ENCODE measurements around the gene PRDM2. TPM values are rescaled to one million over a fixed set of nuclear protein-coding genes. Genes with fewer than 3 reads are reported as not detected.

PRDM2 gene
- total and polyA plus RNA-seq, 4 donors: 11.1 to 58.7 (median 38.2) TPM

GRCh38 chr1:13771745-13772144 is 71.8 kb downstream of the PRDM2 start:
- H3K4me3 ChIP-seq (ENCODE audit: low read length in 2 of 2): no peak overlapping the region
- ATAC-seq (ENCODE audit: low FRiP score): no peak
- H3K27me3 ChIP-seq (ENCODE audit: control insufficient read depth in 1 of 2, insufficient read depth in 2 of 2, low read length in 1 of 2): no peaks in the 10 kb centered on the region
- WGBS, 2 donors: 83 to 87% methylated on average over 5 of the region's 5 CpGs
- no peaks in the 10 kb centered on the region for H3K36me3 ChIP-seq (ENCODE audit: control insufficient read depth in 1 of 2, insufficient read depth in 2 of 2, low read length in 1 of 2)
- peaks cover 0 to 4% of the 10 kb centered on the region in 2 donors for H3K4me1 ChIP-seq (ENCODE audit: control insufficient read depth in 1 of 2, insufficient read depth in 2 of 2, low read length in 2 of 2)
- H3K27ac ChIP-seq (ENCODE audit: low read depth in 1 of 2, low read length in 2 of 2): no peak overlapping the region
- intact Hi-C loops (cut with DNase I): no loop called here
- no peaks in the 10 kb centered on the region for H3K9me3 ChIP-seq (ENCODE audit: control insufficient read depth, low read length)
- no peak for DNase-seq

- no peaks in the 10 kb centered on the region for H3K27me3 ChIP-seq (ENCODE audit: control insufficient read depth in 1 of 2, insufficient read depth in 2 of 2, low read length in 1 of 2)
- no peaks in the 10 kb centered on the region for H3K9me3 ChIP-seq (ENCODE audit: control insufficient read depth, low read length)
- no peak for DNase-seq
- peaks cover 0 to 4% of the 10 kb centered on the region in 2 donors for H3K4me1 ChIP-seq (ENCODE audit: control insufficient read depth in 1 of 2, insufficient read depth in 2 of 2, low read length in 2 of 2)
- WGBS, 2 donors: 87% methylated on average over 4 of the region's 4 CpGs
- ATAC-seq (ENCODE audit: low FRiP score): no peak
- H3K4me3 ChIP-seq (ENCODE audit: low read length in 2 of 2): no peak overlapping the region
- no peaks in the 10 kb centered on the region for H3K36me3 ChIP-seq (ENCODE audit: control insufficient read depth in 1 of 2, insufficient read depth in 2 of 2, low read length in 1 of 2)
- H3K27ac ChIP-seq (ENCODE audit: low read depth in 1 of 2, low read length in 2 of 2): no peak overlapping the region
- intact Hi-C loops (cut with DNase I): no loop called here
Measured at GRCh38 chr1:13772271-13772670, 72.3 kb downstream of the PRDM2 start.

DNA sequence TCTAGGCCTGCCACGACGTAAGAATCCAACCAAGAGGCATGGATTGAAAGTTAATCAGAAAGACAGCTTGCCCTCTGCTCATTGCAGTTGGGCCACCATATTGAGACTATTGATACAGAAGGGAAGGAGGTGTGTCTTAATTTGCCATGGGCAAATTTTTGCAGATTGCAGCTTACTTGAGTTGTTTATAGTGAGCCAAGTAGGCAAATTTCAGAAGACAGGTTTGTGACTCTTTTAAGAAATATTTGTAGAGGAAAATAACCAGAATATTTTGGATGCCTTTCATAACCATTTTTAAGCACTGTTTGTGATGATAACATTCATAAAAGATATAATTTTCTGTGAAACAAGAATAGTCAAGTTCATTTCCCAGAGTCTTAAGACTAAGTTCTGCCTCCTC is 74.1 kb downstream of the PRDM2 start:
- no peaks in the 10 kb centered on the region for H3K4me1 ChIP-seq (ENCODE audit: control insufficient read depth in 1 of 2, insufficient read depth in 2 of 2, low read length in 2 of 2)
- H3K9me3 ChIP-seq (ENCODE audit: control insufficient read depth, low read length): no peaks in the 10 kb centered on the region
- 95 to 96% methylated on average over 2 of the region's 2 CpGs for WGBS, 2 donors
- no peak overlapping the region for H3K27ac ChIP-seq (ENCODE audit: low read depth in 1 of 2, low read length in 2 of 2)
- no peak for DNase-seq
- H3K27me3 ChIP-seq (ENCODE audit: control insufficient read depth in 1 of 2, insufficient read depth in 2 of 2, low read length in 1 of 2): no peaks in the 10 kb centered on the region
- peaks cover 2 to 3% of the 10 kb centered on the region in 2 donors for H3K36me3 ChIP-seq (ENCODE audit: control insufficient read depth in 1 of 2, insufficient read depth in 2 of 2, low read length in 1 of 2)
- intact Hi-C loops (cut with DNase I): no loop called here
- H3K4me3 ChIP-seq (ENCODE audit: low read length in 2 of 2): no peak overlapping the region
- ATAC-seq (ENCODE audit: low FRiP score): no peak

DNA sequence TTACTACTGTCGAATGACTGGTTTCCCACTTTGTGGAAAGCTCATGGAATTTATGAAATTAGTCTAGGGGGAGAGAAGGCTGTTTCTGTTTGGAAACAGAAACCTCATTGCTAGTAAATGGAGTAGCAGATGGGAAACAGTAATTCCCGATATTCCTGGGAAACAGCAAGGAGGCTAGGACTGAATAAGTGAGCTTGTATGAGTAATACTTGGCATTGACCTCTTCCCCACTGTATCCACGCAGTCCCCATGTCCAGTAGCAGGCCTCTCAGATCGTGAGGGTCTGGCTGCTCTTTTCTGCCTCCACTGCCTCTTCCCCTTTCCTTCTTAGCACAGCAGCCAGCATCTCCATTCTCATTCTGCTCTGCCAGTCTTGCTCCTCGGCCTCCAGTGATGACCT is 75.5 kb downstream of the PRDM2 start:
- H3K4me3 ChIP-seq (ENCODE audit: low read length in 2 of 2): no peak overlapping the region
- no peaks in the 10 kb centered on the region for H3K9me3 ChIP-seq (ENCODE audit: control insufficient read depth, low read length)
- no peak overlapping the region for H3K27ac ChIP-seq (ENCODE audit: low read depth in 1 of 2, low read length in 2 of 2)
- no peak for DNase-seq
- no peaks in the 10 kb centered on the region for H3K27me3 ChIP-seq (ENCODE audit: control insufficient read depth in 1 of 2, insufficient read depth in 2 of 2, low read length in 1 of 2)
- intact Hi-C loops (cut with DNase I): no loop called here
- H3K4me1 ChIP-seq (ENCODE audit: control insufficient read depth in 1 of 2, insufficient read depth in 2 of 2, low read length in 2 of 2): no peaks in the 10 kb centered on the region
- 72 to 81% methylated on average over 5 of the region's 5 CpGs for WGBS, 2 donors
- peaks cover 3% of the 10 kb centered on the region in 2 donors for H3K36me3 ChIP-seq (ENCODE audit: control insufficient read depth in 1 of 2, insufficient read depth in 2 of 2, low read length in 1 of 2)
- no peak for ATAC-seq (ENCODE audit: low FRiP score)

DNA sequence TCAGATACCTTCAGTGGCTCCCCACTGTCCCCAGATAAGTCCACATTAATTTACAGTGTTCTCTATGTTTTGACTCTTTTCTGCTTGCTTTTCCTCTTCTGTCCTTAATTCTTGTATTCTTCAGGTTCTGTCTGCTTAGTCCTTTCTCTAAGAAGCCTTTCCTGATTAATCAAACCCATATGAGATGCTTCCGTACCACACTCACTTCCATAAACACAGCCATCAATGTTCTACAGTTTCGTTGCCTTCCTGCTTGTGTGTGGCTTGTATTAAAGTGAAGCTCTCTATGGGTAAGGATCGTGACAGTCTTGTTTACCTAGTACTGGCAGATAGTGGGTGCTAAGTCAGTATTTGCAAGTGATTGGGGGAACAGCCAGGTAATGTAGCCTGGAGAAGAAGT is 75.9 kb downstream of the PRDM2 start:
- Histone ChIP-seq H3K36me3 (ENCODE audit: control insufficient read depth in 1 of 2, insufficient read depth in 2 of 2, low read length in 1 of 2) (peaks cover 3% of the 10 kb centered on the region in 2 donors), H3K27ac (ENCODE audit: low read depth in 1 of 2, low read length in 2 of 2) (no peak overlapping the region), H3K9me3 (ENCODE audit: control insufficient read depth, low read length) (no peaks in the 10 kb centered on the region), H3K4me1 (ENCODE audit: control insufficient read depth in 1 of 2, insufficient read depth in 2 of 2, low read length in 2 of 2) (no peaks in the 10 kb centered on the region), H3K4me3 (ENCODE audit: low read length in 2 of 2) (no peak overlapping the region), H3K27me3 (ENCODE audit: control insufficient read depth in 1 of 2, insufficient read depth in 2 of 2, low read length in 1 of 2) (no peaks in the 10 kb centered on the region)
- 84 to 86% methylated on average over 3 of the region's 3 CpGs for WGBS, 2 donors
- DNase-seq (no peak), ATAC-seq (ENCODE audit: low FRiP score) (no peak)
- intact Hi-C loops (cut with DNase I): no loop called here

DNA sequence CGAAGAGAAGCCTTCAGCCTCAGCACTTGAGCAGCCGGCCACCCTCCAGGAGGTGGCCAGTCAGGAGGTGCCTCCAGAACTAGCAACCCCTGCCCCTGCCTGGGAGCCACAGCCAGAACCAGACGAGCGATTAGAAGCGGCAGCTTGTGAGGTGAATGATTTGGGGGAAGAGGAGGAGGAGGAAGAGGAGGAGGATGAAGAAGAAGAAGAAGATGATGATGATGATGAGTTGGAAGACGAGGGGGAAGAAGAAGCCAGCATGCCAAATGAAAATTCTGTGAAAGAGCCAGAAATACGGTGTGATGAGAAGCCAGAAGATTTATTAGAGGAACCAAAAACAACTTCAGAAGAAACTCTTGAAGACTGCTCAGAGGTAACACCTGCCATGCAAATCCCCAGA is 78.4 kb downstream of the PRDM2 start:
- ATAC-seq (ENCODE audit: low FRiP score): no peak
- DNase-seq: no peak
- intact Hi-C loops (cut with DNase I): no loop called here
- H3K9me3 ChIP-seq (ENCODE audit: control insufficient read depth, low read length): no peaks in the 10 kb centered on the region
- peaks cover 0 to 2% of the 10 kb centered on the region in 2 donors for H3K4me1 ChIP-seq (ENCODE audit: control insufficient read depth in 1 of 2, insufficient read depth in 2 of 2, low read length in 2 of 2)
- WGBS, 2 donors: 94 to 95% methylated on average over 7 of the region's 7 CpGs
- H3K27me3 ChIP-seq (ENCODE audit: control insufficient read depth in 1 of 2, insufficient read depth in 2 of 2, low read length in 1 of 2): no peaks in the 10 kb centered on the region
- H3K27ac ChIP-seq (ENCODE audit: low read depth in 1 of 2, low read length in 2 of 2): no peak overlapping the region
- no peak overlapping the region for H3K4me3 ChIP-seq (ENCODE audit: low read length in 2 of 2)
- H3K36me3 ChIP-seq (ENCODE audit: control insufficient read depth in 1 of 2, insufficient read depth in 2 of 2, low read length in 1 of 2): peaks cover 3% of the 10 kb centered on the region in 2 donors

GRCh38 chr1:13779930-13780329 is 79.9 kb downstream of the PRDM2 start:
- Histone ChIP-seq H3K27me3 (ENCODE audit: control insufficient read depth in 1 of 2, insufficient read depth in 2 of 2, low read length in 1 of 2) (no peaks in the 10 kb centered on the region), H3K27ac (ENCODE audit: low read depth in 1 of 2, low read length in 2 of 2) (no peak overlapping the region), H3K9me3 (ENCODE audit: control insufficient read depth, low read length) (no peaks in the 10 kb centered on the region), H3K4me3 (ENCODE audit: low read length in 2 of 2) (no peak overlapping the region), H3K36me3 (ENCODE audit: control insufficient read depth in 1 of 2, insufficient read depth in 2 of 2, low read length in 1 of 2) (peaks cover 3% of the 10 kb centered on the region in 2 donors), H3K4me1 (ENCODE audit: control insufficient read depth in 1 of 2, insufficient read depth in 2 of 2, low read length in 2 of 2) (peaks cover 3 to 4% of the 10 kb centered on the region in 2 donors)
- intact Hi-C loops (cut with DNase I): no loop called here
- DNase-seq: no peak
- 82 to 83% methylated on average over 6 of the region's 6 CpGs for WGBS, 2 donors
- ATAC-seq (ENCODE audit: low FRiP score): no peak

DNA sequence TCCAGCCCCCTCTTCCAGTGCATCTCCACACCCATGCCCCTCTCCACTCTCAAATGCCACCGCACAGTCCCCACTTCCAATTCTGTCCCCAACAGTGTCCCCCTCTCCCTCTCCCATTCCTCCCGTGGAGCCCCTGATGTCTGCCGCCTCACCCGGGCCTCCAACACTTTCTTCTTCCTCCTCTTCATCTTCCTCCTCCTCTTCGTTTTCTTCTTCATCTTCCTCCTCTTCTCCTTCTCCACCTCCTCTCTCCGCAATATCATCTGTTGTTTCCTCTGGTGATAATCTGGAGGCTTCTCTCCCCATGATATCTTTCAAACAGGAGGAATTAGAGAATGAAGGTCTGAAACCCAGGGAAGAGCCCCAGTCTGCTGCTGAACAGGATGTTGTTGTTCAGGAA is 80.8 kb downstream of the PRDM2 start:
- H3K4me1 ChIP-seq (ENCODE audit: control insufficient read depth in 1 of 2, insufficient read depth in 2 of 2, low read length in 2 of 2): peaks cover 4 to 7% of the 10 kb centered on the region in 2 donors
- 97 to 98% methylated on average over 6 of the region's 6 CpGs for WGBS, 2 donors

GRCh38 chr1:13781228-13781627 is 81.2 kb downstream of the PRDM2 start:
- no peak for ATAC-seq (ENCODE audit: low FRiP score)

More for the DNA sequence above, 80.8 kb downstream of the PRDM2 start:
- intact Hi-C loops (cut with DNase I): no loop called here
- H3K27me3 ChIP-seq (ENCODE audit: control insufficient read depth in 1 of 2, insufficient read depth in 2 of 2, low read length in 1 of 2): no peaks in the 10 kb centered on the region
- DNase-seq: no peak
- H3K9me3 ChIP-seq (ENCODE audit: control insufficient read depth, low read length): no peaks in the 10 kb centered on the region
- no peak overlapping the region for H3K27ac ChIP-seq (ENCODE audit: low read depth in 1 of 2, low read length in 2 of 2)
- H3K4me3 ChIP-seq (ENCODE audit: low read length in 2 of 2): no peak overlapping the region
- ATAC-seq (ENCODE audit: low FRiP score): no peak
- peaks cover 3% of the 10 kb centered on the region in 2 donors for H3K36me3 ChIP-seq (ENCODE audit: control insufficient read depth in 1 of 2, insufficient read depth in 2 of 2, low read length in 1 of 2)

More at GRCh38 chr1:13781228-13781627, 81.2 kb downstream of the PRDM2 start:
- Histone ChIP-seq H3K9me3 (ENCODE audit: control insufficient read depth, low read length) (no peaks in the 10 kb centered on the region), H3K4me3 (ENCODE audit: low read length in 2 of 2) (no peak overlapping the region), H3K27me3 (ENCODE audit: control insufficient read depth in 1 of 2, insufficient read depth in 2 of 2, low read length in 1 of 2) (no peaks in the 10 kb centered on the region), H3K4me1 (ENCODE audit: control insufficient read depth in 1 of 2, insufficient read depth in 2 of 2, low read length in 2 of 2) (peaks cover 4 to 7% of the 10 kb centered on the region in 2 donors), H3K36me3 (ENCODE audit: control insufficient read depth in 1 of 2, insufficient read depth in 2 of 2, low read length in 1 of 2) (peaks cover 3% of the 10 kb centered on the region in 2 donors), H3K27ac (ENCODE audit: low read depth in 1 of 2, low read length in 2 of 2) (no peak overlapping the region)
- no peak for DNase-seq
- intact Hi-C loops (cut with DNase I): no loop called here
- WGBS, 2 donors: 87 to 88% methylated on average over 6 of the region's 6 CpGs
